Measurements from ENCODE around the gene ANXA5. TPM values are rescaled to one million over a fixed set of nuclear protein-coding genes. Genes with fewer than 3 reads are reported as not detected.

Gene ANXA5
- polyA plus RNA-seq, 1 of the 3 experiments (the other 2 are of a cell fraction), result 379 TPM

- H3F3A ChIP-seq (replicated peaks; ENCODE audit: insufficient read depth), result no peaks in the 10 kb centered on the region
- H3K4me3 ChIP-seq (ENCODE audit: low read depth in 2 of 2, low read length in 1 of 2), result no peak overlapping the region
- no peak overlapping the region for H3K27ac ChIP-seq (ENCODE audit: low read depth in 2 of 2, low read length in 1 of 2)
- no peak overlapping the region for H2AFZ ChIP-seq (ENCODE audit: low read depth)
- H3K36me3 ChIP-seq (replicated peaks in 1 of 2; ENCODE audit: control insufficient read depth in 1 of 2, insufficient read depth in 2 of 2, low read length in 1 of 2), result no peaks in the 10 kb centered on the region
- 71% methylated on average over 6 of the region's 6 CpGs for WGBS (ENCODE audit: low lambda C conversion rate)
- POLR2A ChIA-PET, result no interaction called here
- no peak overlapping the region for H3K9ac ChIP-seq
- H3K27me3 ChIP-seq (ENCODE audit: insufficient read depth), result no peaks in the 10 kb centered on the region
- no peaks in the 10 kb centered on the region for H3K9me3 ChIP-seq
- no peak overlapping the region for H3K4me2 ChIP-seq
- H3K9me2 ChIP-seq, result no peaks in the 10 kb centered on the region
- H4K20me1 ChIP-seq (ENCODE audit: insufficient read depth), result no peaks in the 10 kb centered on the region
- H3K79me2 ChIP-seq (ENCODE audit: insufficient read depth), result no peaks in the 10 kb centered on the region
- CTCF ChIA-PET, result interaction anchor here (0.7 to 1.6 kb wide), 2 partner anchors 9 to 19 kb away, joined by 4 read pairs; partner anchors contain the start of gene ANXA5
- peaks cover 0 to 7% of the 10 kb centered on the region in 2 experiments; a peak in 1 of 4 replicates for H3K4me1 ChIP-seq (ENCODE audit: control insufficient read depth in 1 of 2, insufficient read depth in 2 of 2, low read depth in 1 of 2, low read length in 1 of 2)
- no peak for DNase-seq
- no peak for TF ChIP-seq GATA2 (CRISPR knock-in tag; IDR thresholded peaks at IDR 0.05)
- TF ChIP-seq NRF1 (IDR thresholded peaks at IDR 0.05; ENCODE audit: low read depth, low read length), result no peak
- TF ChIP-seq SMC3 (IDR thresholded peaks at IDR 0.05; ENCODE audit: low read depth, low read length), result no peak
- TF ChIP-seq TCF12 (IDR thresholded peaks at IDR 0.05), result no peak
- TF ChIP-seq ZBTB33 (IDR thresholded peaks at IDR 0.05; ENCODE audit: borderline replicate concordance, low read depth), result no peak
- no peak for TF ChIP-seq REST (IDR thresholded peaks at IDR 0.05; ENCODE audit: low read depth, low read length)
- no peak for TF ChIP-seq PBX3 (IDR thresholded peaks at IDR 0.05)
- TF ChIP-seq RFX5 (IDR thresholded peaks at IDR 0.05; ENCODE audit: low read length), result no peak
- no peak for TF ChIP-seq POLR2AphosphoS5 (IDR thresholded peaks at IDR 0.05; ENCODE audit: low read depth, low read length)
- TF ChIP-seq ELF1 (IDR thresholded peaks at IDR 0.05), result no peak
- TF ChIP-seq FOSL2 (IDR thresholded peaks at IDR 0.05; ENCODE audit: borderline replicate concordance, low read depth), result no peak
- TF ChIP-seq USF1 (IDR thresholded peaks at IDR 0.05; ENCODE audit: borderline replicate concordance, low read depth), result no peak
- TF ChIP-seq RAD21 (IDR thresholded peaks at IDR 0.05; ENCODE audit: low read length), result no peak
- TF ChIP-seq EZH2phosphoT487 (IDR thresholded peaks at IDR 0.05; ENCODE audit: borderline replicate concordance, low read depth), result no peak
- no peak for TF ChIP-seq TEAD4 (IDR thresholded peaks at IDR 0.05; ENCODE audit: borderline replicate concordance, insufficient read depth)
- TF ChIP-seq RCOR1 (IDR thresholded peaks at IDR 0.05; ENCODE audit: low read length), result no peak
- TF ChIP-seq GABPA (IDR thresholded peaks at IDR 0.05; ENCODE audit: low read depth), result no peak
- TF ChIP-seq MAX (IDR thresholded peaks at IDR 0.05; ENCODE audit: low read depth), result no peak
- no peak for TF ChIP-seq NFIC (IDR thresholded peaks at IDR 0.05; ENCODE audit: borderline replicate concordance)
- no peak for TF ChIP-seq RXRA (IDR thresholded peaks at IDR 0.05; ENCODE audit: borderline replicate concordance, low read depth)
Measured at GRCh38 chr4:121705521-121705920, 8.7 kb upstream of the ANXA5 start.
